ENCODE results near the gene VAT1L. TPM values are rescaled to one million over a fixed set of nuclear protein-coding genes. Genes with fewer than 3 reads are reported as not detected.

VAT1L gene
- total RNA-seq, 2 donors from 2014 or later = 0.53 to 4.1 TPM

DNA sequence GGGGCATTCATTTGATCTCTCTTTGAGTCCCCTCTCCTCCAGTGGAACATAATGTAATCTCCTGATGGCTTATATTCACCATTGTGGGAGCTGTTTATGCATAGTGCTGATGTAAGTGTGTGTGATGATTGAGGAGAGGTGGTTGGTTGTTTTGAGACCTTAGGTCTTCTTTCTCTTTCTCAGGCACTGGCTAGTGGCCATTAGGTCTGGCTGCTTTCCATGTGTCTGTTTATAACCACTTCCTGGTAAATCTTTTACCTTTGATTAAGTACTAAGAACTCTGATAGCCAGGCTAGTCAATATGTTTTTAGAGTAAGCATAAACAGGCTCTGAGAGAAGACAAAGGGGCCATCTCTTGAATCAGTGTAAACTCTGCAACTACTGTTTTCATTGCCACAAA lies 27.9 kb downstream of the VAT1L start:
- no peak overlapping the region for H3K4me3 ChIP-seq (ENCODE audit: low read length)
- no peak overlapping the region for H3K4me3 Mint-ChIP-seq

DNA sequence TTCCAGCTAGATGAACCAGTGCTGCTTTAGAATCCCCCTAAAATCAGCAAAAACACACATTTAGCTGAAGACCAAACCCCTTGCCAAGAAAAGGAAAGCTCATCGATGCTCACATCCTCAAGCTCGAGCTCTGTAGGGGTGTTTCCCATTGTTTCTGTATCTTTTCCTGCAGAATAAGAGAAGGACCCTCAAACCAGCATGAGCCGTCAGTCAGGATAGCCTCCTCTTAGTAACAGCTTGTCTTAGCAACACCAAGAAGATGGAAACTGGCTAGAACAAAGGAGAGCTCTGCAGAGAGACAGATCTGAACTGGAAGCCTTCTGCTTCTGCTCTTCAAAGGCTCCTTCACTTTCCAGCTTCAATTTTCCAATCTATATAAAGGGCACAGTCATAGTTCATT lies 32.0 kb downstream of the VAT1L start:
- H3K4me3 Mint-ChIP-seq = no peak overlapping the region
- TF ChIP-seq, protein P1, sequence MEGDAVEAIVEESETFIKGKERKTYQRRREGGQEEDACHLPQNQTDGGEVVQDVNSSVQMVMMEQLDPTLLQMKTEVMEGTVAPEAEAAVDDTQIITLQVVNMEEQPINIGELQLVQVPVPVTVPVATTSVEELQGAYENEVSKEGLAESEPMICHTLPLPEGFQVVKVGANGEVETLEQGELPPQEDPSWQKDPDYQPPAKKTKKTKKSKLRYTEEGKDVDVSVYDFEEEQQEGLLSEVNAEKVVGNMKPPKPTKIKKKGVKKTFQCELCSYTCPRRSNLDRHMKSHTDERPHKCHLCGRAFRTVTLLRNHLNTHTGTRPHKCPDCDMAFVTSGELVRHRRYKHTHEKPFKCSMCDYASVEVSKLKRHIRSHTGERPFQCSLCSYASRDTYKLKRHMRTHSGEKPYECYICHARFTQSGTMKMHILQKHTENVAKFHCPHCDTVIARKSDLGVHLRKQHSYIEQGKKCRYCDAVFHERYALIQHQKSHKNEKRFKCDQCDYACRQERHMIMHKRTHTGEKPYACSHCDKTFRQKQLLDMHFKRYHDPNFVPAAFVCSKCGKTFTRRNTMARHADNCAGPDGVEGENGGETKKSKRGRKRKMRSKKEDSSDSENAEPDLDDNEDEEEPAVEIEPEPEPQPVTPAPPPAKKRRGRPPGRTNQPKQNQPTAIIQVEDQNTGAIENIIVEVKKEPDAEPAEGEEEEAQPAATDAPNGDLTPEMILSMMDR (conservative IDR thresholded peaks at IDR 0.05) = no peak
- no peaks in the 10 kb centered on the region for H3K9me3 Mint-ChIP-seq
- DNase-seq = no peak
- no peaks in the 10 kb centered on the region for H3K27me3 Mint-ChIP-seq (ENCODE audit: insufficient read depth)
- no peak overlapping the region for H3K9ac ChIP-seq (ENCODE audit: extremely low read depth, low read length, poor library complexity, severe bottlenecking)
- 63 to 70% methylated on average over 1 to 3 of the region's 3 CpGs for WGBS, 2 experiments (ENCODE audit: insufficient coverage in 1 of 2, insufficient read length in 1 of 2)
- H3K36me3 ChIP-seq (ENCODE audit: control insufficient read depth, insufficient read depth, low read length) = no peaks in the 10 kb centered on the region
- H3K4me3 ChIP-seq (ENCODE audit: low read length) = no peak overlapping the region
- no peak overlapping the region for H3K27ac Mint-ChIP-seq
- H3K27ac ChIP-seq (ENCODE audit: low read depth, low read length) = peak overlapping the region; percentile 75
- H3K27me3 ChIP-seq (ENCODE audit: control insufficient read depth, insufficient read depth, low read length, poor library complexity, severe bottlenecking) = no peaks in the 10 kb centered on the region
- H3K36me3 Mint-ChIP-seq (ENCODE audit: low read depth) = no peaks in the 10 kb centered on the region
- peaks cover 5% of the 10 kb centered on the region for H3K4me1 ChIP-seq (ENCODE audit: control insufficient read depth, insufficient read depth, low read length)
- H3K9me3 ChIP-seq (ENCODE audit: control insufficient read depth, low read length) = no peaks in the 10 kb centered on the region
- peaks cover 14% of the 10 kb centered on the region for H3K4me1 Mint-ChIP-seq

More for the DNA sequence above, 27.9 kb downstream of the VAT1L start:
- H3K4me1 ChIP-seq (ENCODE audit: control insufficient read depth, insufficient read depth, low read length) = peaks cover 5% of the 10 kb centered on the region
- Mint-ChIP-seq H3K27me3 (ENCODE audit: insufficient read depth) (no peaks in the 10 kb centered on the region), H3K4me1 (peaks cover 19% of the 10 kb centered on the region), H3K9me3 (no peaks in the 10 kb centered on the region), H3K27ac (no peak overlapping the region), H3K36me3 (ENCODE audit: low read depth) (no peaks in the 10 kb centered on the region)
- no peak overlapping the region for H3K9ac ChIP-seq (ENCODE audit: extremely low read depth, low read length, poor library complexity, severe bottlenecking)
- TF ChIP-seq, protein P1 (conservative IDR thresholded peaks at IDR 0.05) = no peak
- H3K27me3 ChIP-seq (ENCODE audit: control insufficient read depth, insufficient read depth, low read length, poor library complexity, severe bottlenecking) = no peaks in the 10 kb centered on the region
- no peaks in the 10 kb centered on the region for H3K36me3 ChIP-seq (ENCODE audit: control insufficient read depth, insufficient read depth, low read length)
- no peak for DNase-seq
- no peaks in the 10 kb centered on the region for H3K9me3 ChIP-seq (ENCODE audit: control insufficient read depth, low read length)
- H3K27ac ChIP-seq (ENCODE audit: low read depth, low read length) = no peak overlapping the region

DNA sequence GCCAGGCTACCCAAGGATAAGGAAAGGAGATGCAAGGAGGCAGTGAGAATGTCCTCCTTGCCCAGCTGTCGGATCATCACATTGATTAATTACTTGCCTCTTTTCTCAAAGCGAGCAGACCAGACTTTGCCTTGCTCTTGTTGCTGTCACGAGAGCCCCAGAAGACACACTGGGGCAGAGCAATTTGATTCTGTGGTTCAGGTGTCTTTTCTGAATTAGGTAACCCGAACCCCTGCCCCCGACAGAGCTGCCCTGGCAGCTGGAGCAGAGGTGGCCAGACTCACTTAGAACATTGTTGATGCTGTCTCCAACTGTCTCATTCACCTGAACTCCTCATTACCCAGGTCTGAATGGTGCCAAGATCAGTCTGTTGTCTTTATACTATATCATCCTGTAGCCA lies 34.3 kb downstream of the VAT1L start:
- H3K36me3 ChIP-seq (ENCODE audit: control insufficient read depth, insufficient read depth, low read length) = no peaks in the 10 kb centered on the region
- H3K4me3 ChIP-seq (ENCODE audit: low read length) = no peak overlapping the region
- 80 to 91% methylated on average over 4 to 5 of the region's 5 CpGs for WGBS, 2 experiments (ENCODE audit: insufficient coverage in 1 of 2, insufficient read length in 1 of 2)
- no peaks in the 10 kb centered on the region for H3K27me3 ChIP-seq (ENCODE audit: control insufficient read depth, insufficient read depth, low read length, poor library complexity, severe bottlenecking)
- H3K27ac ChIP-seq (ENCODE audit: low read depth, low read length) = no peak overlapping the region
- no peak for DNase-seq
- Mint-ChIP-seq H3K27ac (peak overlapping the region; percentile 45), H3K9me3 (no peaks in the 10 kb centered on the region), H3K4me1 (peaks cover 6% of the 10 kb centered on the region), H3K27me3 (ENCODE audit: insufficient read depth) (no peaks in the 10 kb centered on the region), H3K36me3 (ENCODE audit: low read depth) (no peaks in the 10 kb centered on the region), H3K4me3 (no peak overlapping the region)
- TF ChIP-seq, protein P1 (conservative IDR thresholded peaks at IDR 0.05) = no peak
- H3K9me3 ChIP-seq (ENCODE audit: control insufficient read depth, low read length) = no peaks in the 10 kb centered on the region
- no peak overlapping the region for H3K9ac ChIP-seq (ENCODE audit: extremely low read depth, low read length, poor library complexity, severe bottlenecking)
- H3K4me1 ChIP-seq (ENCODE audit: control insufficient read depth, insufficient read depth, low read length) = peaks cover 5% of the 10 kb centered on the region

Measured in endodermal cell (in vitro differentiated cells).